Measurements from ENCODE around the gene NUBPL. TPM values are rescaled to one million over a fixed set of nuclear protein-coding genes. Genes with fewer than 3 reads are reported as not detected.

NUBPL gene
- total RNA-seq, 1 donor from 2014 or later, result 11.0 TPM

DNA sequence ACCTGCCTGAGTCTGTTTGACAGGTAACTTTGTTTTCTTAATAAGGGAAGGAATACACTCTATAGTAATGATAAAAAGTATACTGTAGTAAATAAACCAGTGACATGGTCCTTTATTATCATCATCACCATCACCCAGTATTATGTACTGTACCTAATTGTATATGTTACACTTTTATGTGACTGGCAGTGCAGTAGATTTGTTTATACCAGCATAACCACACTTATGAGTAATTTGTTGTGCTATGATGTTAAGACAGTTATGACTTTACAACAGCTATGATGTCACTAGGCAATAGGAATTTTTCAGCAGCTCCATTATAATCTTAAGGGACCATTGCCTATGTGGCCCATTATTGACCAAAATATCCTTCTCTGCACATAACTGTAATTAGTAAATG is 155.0 kb downstream of the NUBPL start:
- peaks cover 0 to 6% (median 0%) of the 10 kb centered on the region in 3 donors for H3K4me1 ChIP-seq (ENCODE audit: control insufficient read depth in 3 of 3, insufficient read depth in 3 of 3, low read length in 3 of 3)
- no peak overlapping the region for H3K9ac ChIP-seq (ENCODE audit: low read depth in 1 of 3, low read length in 3 of 3)
- no peaks in the 10 kb centered on the region for H3K27me3 ChIP-seq (ENCODE audit: control insufficient read depth in 3 of 3, insufficient read depth in 3 of 3, low read length in 3 of 3)

DNA sequence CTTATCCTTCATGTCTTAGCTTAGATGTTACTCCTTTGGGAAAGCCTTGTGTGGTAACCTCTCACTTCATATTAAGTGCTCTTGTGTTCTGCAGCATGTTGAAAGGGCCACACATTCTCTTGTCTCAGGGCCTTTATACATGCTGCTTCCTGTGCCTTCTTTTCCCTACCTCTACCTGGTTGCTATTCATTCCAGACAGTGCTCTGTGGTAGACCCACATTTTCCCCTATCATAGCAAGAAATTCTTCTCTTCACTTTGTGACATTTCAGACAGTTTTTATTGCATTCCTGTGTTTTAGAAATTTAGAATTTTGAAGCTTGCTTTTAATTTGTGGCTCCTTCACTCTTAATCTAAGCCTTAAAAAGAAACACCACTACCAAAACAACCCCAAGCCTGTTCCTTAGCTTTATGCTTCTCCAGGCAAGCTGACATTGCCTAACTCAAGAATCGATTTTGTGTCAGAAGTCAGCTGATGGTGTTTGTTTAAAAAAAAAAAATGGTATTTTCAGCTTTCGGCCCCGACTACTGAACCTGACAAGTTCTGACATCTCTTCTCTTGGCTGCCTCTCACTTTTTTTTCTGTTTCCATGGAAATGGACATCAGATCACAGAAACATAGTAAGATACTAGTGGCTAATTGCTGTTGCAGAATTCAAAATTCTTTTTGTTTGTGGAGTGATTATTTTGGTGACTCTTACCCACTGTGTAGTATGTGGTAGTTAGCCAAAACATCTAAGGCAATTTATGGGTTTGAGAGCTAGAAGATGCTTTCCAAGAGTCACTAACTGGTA is 156.3 kb downstream of the NUBPL start:
- peaks cover 0 to 6% (median 0%) of the 10 kb centered on the region in 3 donors for H3K4me1 ChIP-seq (ENCODE audit: control insufficient read depth in 3 of 3, insufficient read depth in 3 of 3, low read length in 3 of 3)
- no peak overlapping the region for H3K27ac ChIP-seq (ENCODE audit: low read depth, low read length)
- no peaks in the 10 kb centered on the region for H3K27me3 ChIP-seq (ENCODE audit: control insufficient read depth in 3 of 3, insufficient read depth in 3 of 3, low read length in 3 of 3)
- no peaks in the 10 kb centered on the region for H3K9me3 ChIP-seq (ENCODE audit: control insufficient read depth in 3 of 3, low read length in 3 of 3)
- no peaks in the 10 kb centered on the region for H3K36me3 ChIP-seq (ENCODE audit: control insufficient read depth in 3 of 3, insufficient read depth in 3 of 3, low read length in 3 of 3)
- no peak overlapping the region for H3K9ac ChIP-seq (ENCODE audit: low read depth in 1 of 3, low read length in 3 of 3)
- H3K4me3 ChIP-seq (ENCODE audit: low read length in 3 of 3), result no peak overlapping the region

More for the DNA sequence above, 155.0 kb downstream of the NUBPL start:
- Histone ChIP-seq H3K27ac (ENCODE audit: low read depth, low read length) (no peak overlapping the region), H3K9me3 (ENCODE audit: control insufficient read depth in 3 of 3, low read length in 3 of 3) (no peaks in the 10 kb centered on the region), H3K4me3 (ENCODE audit: low read length in 3 of 3) (no peak overlapping the region), H3K36me3 (ENCODE audit: control insufficient read depth in 3 of 3, insufficient read depth in 3 of 3, low read length in 3 of 3) (no peaks in the 10 kb centered on the region)

DNA sequence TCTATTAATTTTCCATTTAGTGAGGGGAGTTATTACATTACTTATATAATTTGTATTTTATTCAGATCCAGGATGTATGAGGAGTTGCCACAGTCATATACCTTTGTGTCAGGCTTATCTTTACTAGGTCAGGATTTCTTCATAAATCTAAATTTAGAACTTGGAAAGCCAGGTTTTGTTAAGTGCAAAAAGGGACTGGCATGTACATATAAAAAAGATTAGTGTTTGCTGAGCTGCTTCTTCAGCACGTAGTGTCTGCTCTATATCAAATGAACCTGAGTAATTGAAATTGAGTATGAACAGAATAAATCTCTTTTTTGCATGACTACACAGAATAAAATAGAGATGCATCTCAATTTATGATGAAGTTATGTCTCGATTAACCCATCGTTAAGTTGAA is 157.4 kb downstream of the NUBPL start:
- Histone ChIP-seq H3K36me3 (ENCODE audit: control insufficient read depth in 3 of 3, insufficient read depth in 3 of 3, low read length in 3 of 3) (no peaks in the 10 kb centered on the region), H3K4me3 (ENCODE audit: low read length in 3 of 3) (no peak overlapping the region), H3K4me1 (ENCODE audit: control insufficient read depth in 3 of 3, insufficient read depth in 3 of 3, low read length in 3 of 3) (peaks cover 0 to 6% (median 0%) of the 10 kb centered on the region in 3 donors), H3K9me3 (ENCODE audit: control insufficient read depth in 3 of 3, low read length in 3 of 3) (no peaks in the 10 kb centered on the region), H3K9ac (ENCODE audit: low read depth in 1 of 3, low read length in 3 of 3) (no peak overlapping the region), H3K27me3 (ENCODE audit: control insufficient read depth in 3 of 3, insufficient read depth in 3 of 3, low read length in 3 of 3) (no peaks in the 10 kb centered on the region), H3K27ac (ENCODE audit: low read depth, low read length) (no peak overlapping the region)

DNA sequence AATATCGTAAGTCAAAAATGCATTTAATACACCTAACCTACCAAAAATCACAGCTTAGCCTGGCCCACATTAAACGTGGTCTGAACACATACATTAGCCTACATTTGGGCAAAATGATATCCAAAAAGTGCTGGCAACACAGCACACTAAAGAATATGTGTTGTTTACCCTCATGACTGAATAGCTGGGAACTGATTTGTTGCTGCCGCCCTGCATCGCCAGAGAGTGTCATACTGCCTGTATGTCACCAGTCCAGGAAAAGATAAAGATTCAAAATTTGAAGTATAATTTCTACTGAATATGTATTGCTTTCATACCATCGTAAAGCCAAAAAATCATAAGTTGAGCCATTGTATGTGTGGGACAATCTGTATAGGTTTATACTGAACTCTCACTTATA is 157.8 kb downstream of the NUBPL start:
- Histone ChIP-seq H3K36me3 (ENCODE audit: control insufficient read depth in 3 of 3, insufficient read depth in 3 of 3, low read length in 3 of 3) (no peaks in the 10 kb centered on the region), H3K27ac (ENCODE audit: low read depth, low read length) (no peak overlapping the region), H3K27me3 (ENCODE audit: control insufficient read depth in 3 of 3, insufficient read depth in 3 of 3, low read length in 3 of 3) (no peaks in the 10 kb centered on the region), H3K4me3 (ENCODE audit: low read length in 3 of 3) (no peak overlapping the region), H3K9ac (ENCODE audit: low read depth in 1 of 3, low read length in 3 of 3) (no peak overlapping the region), H3K9me3 (ENCODE audit: control insufficient read depth in 3 of 3, low read length in 3 of 3) (no peaks in the 10 kb centered on the region), H3K4me1 (ENCODE audit: control insufficient read depth in 3 of 3, insufficient read depth in 3 of 3, low read length in 3 of 3) (peaks cover 0 to 6% (median 0%) of the 10 kb centered on the region in 3 donors)

DNA sequence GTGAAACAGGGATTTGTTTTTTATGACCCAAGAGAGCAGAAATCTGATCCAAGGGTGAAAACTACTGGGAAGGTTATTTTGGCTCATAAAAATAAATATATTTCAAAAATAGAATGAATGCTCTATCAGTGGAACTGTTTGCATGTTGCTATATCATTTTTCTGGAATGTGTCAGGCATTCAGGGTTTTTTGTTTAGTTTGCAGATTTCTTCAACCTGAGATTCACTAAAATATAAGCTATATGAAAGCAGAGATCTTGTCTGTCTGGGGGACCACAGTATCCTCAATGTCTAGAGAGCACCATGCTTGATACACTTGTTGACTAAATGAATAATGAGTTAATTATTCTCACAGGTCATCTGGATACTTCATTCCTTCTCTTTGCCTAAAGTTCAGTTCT is 165.1 kb downstream of the NUBPL start:
- H3K36me3 ChIP-seq (ENCODE audit: control insufficient read depth in 3 of 3, insufficient read depth in 3 of 3, low read length in 3 of 3), result no peaks in the 10 kb centered on the region
- H3K27ac ChIP-seq (ENCODE audit: low read depth, low read length), result no peak overlapping the region
- no peaks in the 10 kb centered on the region for H3K4me1 ChIP-seq (ENCODE audit: control insufficient read depth in 3 of 3, insufficient read depth in 3 of 3, low read length in 3 of 3)
- H3K4me3 ChIP-seq (ENCODE audit: low read length in 3 of 3), result no peak overlapping the region
- no peaks in the 10 kb centered on the region for H3K9me3 ChIP-seq (ENCODE audit: control insufficient read depth in 3 of 3, low read length in 3 of 3)
- no peak overlapping the region for H3K9ac ChIP-seq (ENCODE audit: low read depth in 1 of 3, low read length in 3 of 3)
- H3K27me3 ChIP-seq (ENCODE audit: control insufficient read depth in 3 of 3, insufficient read depth in 3 of 3, low read length in 3 of 3), result no peaks in the 10 kb centered on the region

DNA sequence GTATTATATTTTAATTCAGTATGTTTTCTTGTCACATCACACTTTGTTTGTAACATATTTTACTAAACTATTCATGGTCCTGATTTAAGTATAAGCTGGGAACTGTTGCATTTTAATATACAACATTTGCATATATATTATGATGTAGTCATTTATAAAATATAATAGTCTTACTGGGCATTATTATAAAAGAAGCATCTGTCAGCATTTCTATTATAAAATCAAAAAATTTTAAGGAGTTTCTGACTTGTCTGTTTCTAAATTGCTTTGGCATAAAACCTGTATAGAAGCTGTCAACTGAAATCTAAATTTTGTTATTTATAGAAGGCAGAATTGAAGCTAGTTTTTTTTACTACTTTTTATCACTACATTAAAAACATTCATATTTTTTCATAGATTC is 166.6 kb downstream of the NUBPL start:
- no peaks in the 10 kb centered on the region for H3K9me3 ChIP-seq (ENCODE audit: control insufficient read depth in 3 of 3, low read length in 3 of 3)
- no peak overlapping the region for H3K27ac ChIP-seq (ENCODE audit: low read depth, low read length)
- no peaks in the 10 kb centered on the region for H3K36me3 ChIP-seq (ENCODE audit: control insufficient read depth in 3 of 3, insufficient read depth in 3 of 3, low read length in 3 of 3)
- no peak overlapping the region for H3K9ac ChIP-seq (ENCODE audit: low read depth in 1 of 3, low read length in 3 of 3)
- no peaks in the 10 kb centered on the region for H3K4me1 ChIP-seq (ENCODE audit: control insufficient read depth in 3 of 3, insufficient read depth in 3 of 3, low read length in 3 of 3)
- no peak overlapping the region for H3K4me3 ChIP-seq (ENCODE audit: low read length in 3 of 3)
- H3K27me3 ChIP-seq (ENCODE audit: control insufficient read depth in 3 of 3, insufficient read depth in 3 of 3, low read length in 3 of 3), result no peaks in the 10 kb centered on the region

DNA sequence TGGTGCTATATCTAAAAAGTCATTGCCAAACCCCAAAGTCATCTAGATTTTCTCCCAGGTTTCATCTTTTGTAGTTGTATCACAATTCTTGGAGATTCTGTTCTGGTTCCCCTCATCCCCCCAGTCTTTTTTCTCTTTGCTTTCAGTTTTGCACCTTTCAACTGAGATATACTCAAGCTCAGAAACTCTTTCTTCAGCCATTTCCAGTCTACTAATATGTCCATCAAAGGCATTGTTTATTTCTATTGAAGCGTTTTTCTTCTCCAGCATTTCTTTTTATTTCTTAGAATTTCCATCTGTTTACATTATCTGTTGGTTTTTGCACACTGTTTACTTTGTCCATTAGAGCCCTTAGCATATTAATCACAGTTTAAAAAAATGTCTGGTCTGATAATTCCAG is 179.5 kb downstream of the NUBPL start:
- H3K27ac ChIP-seq (ENCODE audit: low read depth, low read length), result no peak overlapping the region
- H3K4me1 ChIP-seq (ENCODE audit: control insufficient read depth in 3 of 3, insufficient read depth in 3 of 3, low read length in 3 of 3), result no peaks in the 10 kb centered on the region
- H3K9me3 ChIP-seq (ENCODE audit: control insufficient read depth in 3 of 3, low read length in 3 of 3), result no peaks in the 10 kb centered on the region
- no peak overlapping the region for H3K9ac ChIP-seq (ENCODE audit: low read depth in 1 of 3, low read length in 3 of 3)
- no peaks in the 10 kb centered on the region for H3K36me3 ChIP-seq (ENCODE audit: control insufficient read depth in 3 of 3, insufficient read depth in 3 of 3, low read length in 3 of 3)
- no peak overlapping the region for H3K4me3 ChIP-seq (ENCODE audit: low read length in 3 of 3)
- H3K27me3 ChIP-seq (ENCODE audit: control insufficient read depth in 3 of 3, insufficient read depth in 3 of 3, low read length in 3 of 3), result no peaks in the 10 kb centered on the region

DNA sequence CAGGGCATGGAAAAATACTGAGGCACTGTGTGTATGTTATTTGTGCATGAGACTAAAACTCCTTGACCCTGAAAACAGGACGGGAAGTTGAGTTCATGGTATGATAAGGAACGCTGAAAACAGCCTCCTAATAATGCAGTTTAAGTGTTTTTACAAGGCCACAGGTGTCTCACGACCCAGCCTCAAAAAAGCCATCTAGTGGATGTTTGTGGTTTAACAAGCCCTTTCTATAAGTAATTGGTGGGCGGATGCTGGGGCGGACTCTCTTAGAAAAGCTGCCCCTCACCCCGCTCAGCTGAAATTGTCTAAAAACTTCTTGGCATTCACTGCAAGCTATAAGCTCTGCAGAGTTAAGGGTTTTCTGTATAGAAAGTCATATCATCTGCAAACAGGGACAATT is 184.5 kb downstream of the NUBPL start:
- Histone ChIP-seq H3K36me3 (ENCODE audit: control insufficient read depth in 3 of 3, insufficient read depth in 3 of 3, low read length in 3 of 3) (no peaks in the 10 kb centered on the region), H3K27ac (ENCODE audit: low read depth, low read length) (no peak overlapping the region), H3K9ac (ENCODE audit: low read depth in 1 of 3, low read length in 3 of 3) (no peak overlapping the region), H3K9me3 (ENCODE audit: control insufficient read depth in 3 of 3, low read length in 3 of 3) (peaks cover 0 to 6% (median 0%) of the 10 kb centered on the region in 3 donors), H3K4me1 (ENCODE audit: control insufficient read depth in 3 of 3, insufficient read depth in 3 of 3, low read length in 3 of 3) (no peaks in the 10 kb centered on the region), H3K4me3 (ENCODE audit: low read length in 3 of 3) (no peak overlapping the region), H3K27me3 (ENCODE audit: control insufficient read depth in 3 of 3, insufficient read depth in 3 of 3, low read length in 3 of 3) (no peaks in the 10 kb centered on the region)

DNA sequence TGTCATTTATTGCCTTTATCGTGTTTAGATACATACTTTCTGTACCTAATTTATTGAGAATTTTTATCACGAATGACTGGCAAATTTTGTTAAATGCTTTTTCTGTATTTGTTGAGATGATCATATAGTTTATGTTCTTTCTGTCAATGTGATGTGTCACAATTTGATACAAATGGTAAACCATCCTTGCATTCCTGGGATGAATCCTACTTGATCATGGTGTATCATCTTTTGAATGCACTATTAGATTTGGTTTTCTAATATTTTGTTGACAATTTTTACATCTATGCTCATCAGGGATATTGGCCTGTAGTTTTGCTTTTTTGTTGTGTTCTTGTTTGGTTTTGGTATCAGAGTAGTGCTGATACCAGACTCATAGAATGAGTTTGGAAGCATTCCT is 185.1 kb downstream of the NUBPL start:
- Histone ChIP-seq H3K9ac (ENCODE audit: low read depth in 1 of 3, low read length in 3 of 3) (no peak overlapping the region), H3K4me3 (ENCODE audit: low read length in 3 of 3) (no peak overlapping the region), H3K36me3 (ENCODE audit: control insufficient read depth in 3 of 3, insufficient read depth in 3 of 3, low read length in 3 of 3) (no peaks in the 10 kb centered on the region), H3K9me3 (ENCODE audit: control insufficient read depth in 3 of 3, low read length in 3 of 3) (peaks cover 0 to 6% (median 0%) of the 10 kb centered on the region in 3 donors), H3K4me1 (ENCODE audit: control insufficient read depth in 3 of 3, insufficient read depth in 3 of 3, low read length in 3 of 3) (no peaks in the 10 kb centered on the region), H3K27ac (ENCODE audit: low read depth, low read length) (no peak overlapping the region), H3K27me3 (ENCODE audit: control insufficient read depth in 3 of 3, insufficient read depth in 3 of 3, low read length in 3 of 3) (no peaks in the 10 kb centered on the region)

DNA sequence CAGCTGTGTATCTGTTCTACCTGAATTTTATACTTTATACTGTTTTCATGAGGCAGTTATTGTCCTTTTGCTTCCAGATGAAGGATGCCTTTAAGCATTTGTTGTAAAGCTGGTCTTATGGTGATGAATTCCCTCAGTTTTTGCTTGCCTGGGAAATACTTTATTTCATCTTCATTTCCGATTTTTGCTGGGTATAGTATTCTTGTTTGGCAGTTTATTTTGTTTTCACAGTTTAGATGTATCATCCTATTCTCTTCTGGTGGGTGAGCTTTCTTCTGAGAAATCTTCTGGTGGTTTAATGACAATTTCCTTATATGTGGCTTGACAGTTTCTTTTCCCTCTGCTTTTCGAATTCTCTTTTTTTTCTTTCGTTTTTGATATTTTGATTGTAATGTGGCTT is 188.1 kb downstream of the NUBPL start:
- Histone ChIP-seq H3K4me3 (ENCODE audit: low read length in 3 of 3) (no peak overlapping the region), H3K27ac (ENCODE audit: low read depth, low read length) (no peak overlapping the region), H3K27me3 (ENCODE audit: control insufficient read depth in 3 of 3, insufficient read depth in 3 of 3, low read length in 3 of 3) (no peaks in the 10 kb centered on the region), H3K9me3 (ENCODE audit: control insufficient read depth in 3 of 3, low read length in 3 of 3) (peaks cover 0 to 6% (median 0%) of the 10 kb centered on the region in 3 donors), H3K4me1 (ENCODE audit: control insufficient read depth in 3 of 3, insufficient read depth in 3 of 3, low read length in 3 of 3) (no peaks in the 10 kb centered on the region), H3K36me3 (ENCODE audit: control insufficient read depth in 3 of 3, insufficient read depth in 3 of 3, low read length in 3 of 3) (no peaks in the 10 kb centered on the region), H3K9ac (ENCODE audit: low read depth in 1 of 3, low read length in 3 of 3) (no peak overlapping the region)
